DMS 273 treated with DMSO at 0.1 percent for 48 hours (cell line): ENCODE data around the gene ILRUN.
"Not testable (repeated sequence)": the region's sequence is repeated elsewhere in the genome, so short reads cannot be mapped to it uniquely, and the experiment has no call there.

Experiments used
- DNase-seq: peaks from one replicate; lab custom pipeline; 2025; lab: John Stamatoyannopoulos, UW

Gene ILRUN

GRCh38 chr6:34696739-34697543 lies at the start of gene ILRUN:
TSS of gene ILRUN (minus strand) at chr6:34696767. CDS start at chr6:34696603, 164 bp downstream.
- peak; percentile 84 for DNase-seq

GRCh38 chr6:34745277-34746103 lies 48.9 kb upstream of the ILRUN start:
- DNase-seq: no peak

GRCh38 chr6:34744294-34744647 lies 47.7 kb upstream of the ILRUN start:
- not testable (repeated sequence) for DNase-seq

- DNase-seq: no peak
These were observed 47.2 kb upstream of the ILRUN start for GRCh38 chr6:34743625-34744293.

GRCh38 chr6:34742094-34742493 lies 45.5 kb upstream of the ILRUN start:
- DNase-seq: no peak

- no peak for DNase-seq
These were observed 40.3 kb upstream of the ILRUN start for GRCh38 chr6:34736823-34737222.

- DNase-seq: no peak
These were observed 35.0 kb upstream of the ILRUN start for GRCh38 chr6:34731393-34732060.

- DNase-seq: no peak
These were observed 33.3 kb upstream of the ILRUN start for GRCh38 chr6:34729631-34730470.

- DNase-seq: no peak
These were observed 29.5 kb upstream of the ILRUN start for GRCh38 chr6:34726055-34726454.

- no peak for DNase-seq
These were observed 26.6 kb upstream of the ILRUN start for GRCh38 chr6:34723203-34723602.

GRCh38 chr6:34722451-34722850 lies 25.9 kb upstream of the ILRUN start:
- DNase-seq: no peak

GRCh38 chr6:34720160-34720559 lies 23.6 kb upstream of the ILRUN start:
- not testable (repeated sequence) for DNase-seq

GRCh38 chr6:34719646-34720045 lies 23.1 kb upstream of the ILRUN start:
- DNase-seq: not testable (repeated sequence)

GRCh38 chr6:34718976-34719375 lies 22.4 kb upstream of the ILRUN start:
- DNase-seq: no peak

- no peak for DNase-seq
These were observed 20.9 kb upstream of the ILRUN start for GRCh38 chr6:34717466-34717865.

GRCh38 chr6:34714663-34715062 lies 18.1 kb upstream of the ILRUN start:
- no peak for DNase-seq

- not testable (repeated sequence) for DNase-seq
These were observed 16.3 kb upstream of the ILRUN start for GRCh38 chr6:34712881-34713280.

GRCh38 chr6:34709386-34709785 lies 12.8 kb upstream of the ILRUN start:
- peak; percentile 83 for DNase-seq

- DNase-seq: no peak
These were observed 8.7 kb upstream of the ILRUN start for GRCh38 chr6:34705241-34705640.

GRCh38 chr6:34701199-34701598 lies 4.6 kb upstream of the ILRUN start:
- no peak for DNase-seq

- no peak for DNase-seq
These were observed 1.5 kb upstream of the ILRUN start for GRCh38 chr6:34697904-34698559.
